ENCODE results near the gene PKP1. TPM values are rescaled to one million over a fixed set of nuclear protein-coding genes. Genes with fewer than 3 reads are reported as not detected.

Gene PKP1
- total and polyA plus RNA-seq, 2 donors (not counting 3 experiments of a cell fraction or from before 2014, with no cell fraction given): 0.01 TPM; not detected in 1

DNA sequence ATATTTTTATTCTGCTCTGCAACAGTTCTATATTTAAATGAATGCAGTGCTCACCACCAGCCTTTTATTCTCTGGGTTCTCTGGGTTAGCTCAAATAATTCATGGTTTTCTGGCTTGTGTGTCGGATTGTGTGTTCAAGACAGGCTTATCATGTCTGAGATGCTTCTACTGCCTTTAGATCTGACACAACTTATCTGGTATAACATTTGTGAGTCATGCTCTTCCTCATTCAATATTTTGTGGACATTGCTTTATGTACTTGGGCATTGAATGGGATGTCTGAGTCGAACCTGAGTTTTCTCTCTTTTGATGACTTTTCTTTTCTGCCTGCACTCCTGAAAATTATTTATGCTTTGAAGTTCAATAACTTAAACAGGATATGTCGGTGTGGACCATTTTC, 17.6 kb upstream of the PKP1 start:
- no peak overlapping the region for H2AFZ ChIP-seq (ENCODE audit: low read depth, low read length)
- intact Hi-C loops (cut with micrococcal nuclease) (no loop called here), dilution Hi-C loops (cut with MboI; ENCODE audit: extremely low pct_ligation_motif_present, low sequenced_read_pairs) (no loop called here)
- no TSS peak for BruUV-seq (replicated peaks)
- H3K4me1 ChIP-seq (ENCODE audit: control insufficient read depth, extremely low read depth, insufficient read depth, low read length): no peaks in the 10 kb centered on the region
- ChIA-PET POLR2A (no interaction called here), CTCF (interaction anchor here (0.6 to 2.3 kb wide), 8 partner anchors 13 to 207 kb away, joined by 3 to 7 read pairs (median 4); partner anchors contain the start of gene PKP1)
- no peaks in the 10 kb centered on the region for H4K20me1 ChIP-seq (replicated peaks; ENCODE audit: control insufficient read depth, extremely low read depth, insufficient read depth, low read length)
- H3K4me2 ChIP-seq (ENCODE audit: insufficient read depth, low read length): no peak overlapping the region
- no peak for DNase-seq (ENCODE audit: low read depth, low spot score)
- H3K9me1 ChIP-seq (replicated peaks; ENCODE audit: control insufficient read depth, extremely low read depth, insufficient read depth, low read length): no peaks in the 10 kb centered on the region
- H3K27ac ChIP-seq (ENCODE audit: insufficient read depth, low read depth, low read length): no peak overlapping the region
- H3K9ac ChIP-seq (replicated peaks; ENCODE audit: extremely low read depth, insufficient read depth, low read length): no peak overlapping the region
- no peak overlapping the region for H3K4me3 ChIP-seq (replicated peaks in 1 of 3; ENCODE audit: insufficient read depth in 1 of 3, low read depth in 1 of 3, low read length in 3 of 3)
- H3K27me3 ChIP-seq (ENCODE audit: control insufficient read depth in 2 of 2, insufficient read depth in 2 of 2, low read length in 2 of 2): peaks cover 2 to 10% of the 10 kb centered on the region in 2 experiments
- H3K79me2 ChIP-seq (ENCODE audit: control insufficient read depth, insufficient read depth, low read length): no peaks in the 10 kb centered on the region
- TF ChIP-seq CTCF (IDR thresholded peaks at IDR 0.05; ENCODE audit: extremely low read depth in 1 of 2, insufficient read depth in 1 of 2, low read depth in 1 of 2, low read length in 2 of 2) (no peak), FOS (IDR thresholded peaks at IDR 0.05; ENCODE audit: borderline replicate concordance, insufficient read depth, low read length) (peak; percentile 12)
- H3K9me3 ChIP-seq (replicated peaks; ENCODE audit: control insufficient read depth, insufficient read depth, low read length): no peaks in the 10 kb centered on the region
- H3K36me3 ChIP-seq (ENCODE audit: control insufficient read depth in 2 of 2, extremely low read depth in 1 of 2, insufficient read depth in 2 of 2, low read length in 2 of 2): no peaks in the 10 kb centered on the region
- FAIRE-seq: peak; percentile 12

DNA sequence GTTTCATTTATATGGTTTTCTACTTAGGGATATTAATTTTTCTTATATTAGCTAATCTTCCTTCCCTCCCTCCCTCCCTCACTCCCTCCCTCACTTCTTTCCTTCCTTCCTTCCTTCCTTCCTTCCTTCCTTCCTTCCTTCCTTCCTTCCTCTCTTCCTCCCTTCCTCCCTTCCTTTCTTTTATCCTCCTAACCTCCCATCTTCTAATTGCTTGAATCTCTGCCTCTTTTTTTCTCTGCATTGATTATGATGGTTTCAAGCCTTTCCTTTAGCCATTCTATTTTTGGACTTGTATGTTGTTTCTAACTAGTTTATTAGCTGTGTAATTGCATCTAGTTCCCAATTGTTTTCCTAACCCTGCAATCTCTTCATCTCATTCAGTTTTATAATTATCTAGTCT, 17.0 kb upstream of the PKP1 start:
- Histone ChIP-seq H3K9ac (replicated peaks; ENCODE audit: extremely low read depth, insufficient read depth, low read length) (no peak overlapping the region), H3K9me3 (replicated peaks; ENCODE audit: control insufficient read depth, insufficient read depth, low read length) (no peaks in the 10 kb centered on the region), H3K79me2 (ENCODE audit: control insufficient read depth, insufficient read depth, low read length) (no peaks in the 10 kb centered on the region), H3K36me3 (ENCODE audit: control insufficient read depth in 2 of 2, extremely low read depth in 1 of 2, insufficient read depth in 2 of 2, low read length in 2 of 2) (no peaks in the 10 kb centered on the region), H3K4me2 (ENCODE audit: insufficient read depth, low read length) (no peak overlapping the region), H3K9me1 (replicated peaks; ENCODE audit: control insufficient read depth, extremely low read depth, insufficient read depth, low read length) (no peaks in the 10 kb centered on the region), H4K20me1 (replicated peaks; ENCODE audit: control insufficient read depth, extremely low read depth, insufficient read depth, low read length) (no peaks in the 10 kb centered on the region), H3K4me3 (replicated peaks in 1 of 3; ENCODE audit: insufficient read depth in 1 of 3, low read depth in 1 of 3, low read length in 3 of 3) (no peak overlapping the region), H2AFZ (ENCODE audit: low read depth, low read length) (no peak overlapping the region), H3K27me3 (ENCODE audit: control insufficient read depth in 2 of 2, insufficient read depth in 2 of 2, low read length in 2 of 2) (peaks cover 0 to 4% of the 10 kb centered on the region in 2 experiments), H3K4me1 (ENCODE audit: control insufficient read depth, extremely low read depth, insufficient read depth, low read length) (no peaks in the 10 kb centered on the region), H3K27ac (ENCODE audit: insufficient read depth, low read depth, low read length) (no peak overlapping the region)
- dilution Hi-C loops (cut with MboI; ENCODE audit: extremely low pct_ligation_motif_present, low sequenced_read_pairs): no loop called here
- ChIA-PET CTCF (interaction anchor here (0.6 to 1.7 kb wide), 10 partner anchors 13 to 206 kb away, joined by 3 to 6 read pairs (median 4); partner anchors contain the start of gene PKP1), POLR2A (no interaction called here)
- no TSS peak for BruUV-seq (replicated peaks)
- DNase-seq (ENCODE audit: low read depth, low spot score): no peak
- no peak for FAIRE-seq
- intact Hi-C loops (cut with micrococcal nuclease): no loop called here
- TF ChIP-seq MYC (IDR thresholded peaks at IDR 0.05; ENCODE audit: low read depth, low read length): no peak
- TF ChIP-seq, protein P1, sequence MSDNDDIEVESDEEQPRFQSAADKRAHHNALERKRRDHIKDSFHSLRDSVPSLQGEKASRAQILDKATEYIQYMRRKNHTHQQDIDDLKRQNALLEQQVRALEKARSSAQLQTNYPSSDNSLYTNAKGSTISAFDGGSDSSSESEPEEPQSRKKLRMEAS (IDR thresholded peaks at IDR 0.05; ENCODE audit: insufficient read depth, insufficient read length): no peak
- no peak for TF ChIP-seq EZH2 (IDR thresholded peaks at IDR 0.05; ENCODE audit: borderline replicate concordance, low read depth, low read length, severe bottlenecking)
- no peak for TF ChIP-seq CTCF (IDR thresholded peaks at IDR 0.05; ENCODE audit: extremely low read depth in 1 of 2, insufficient read depth in 1 of 2, low read depth in 1 of 2, low read length in 2 of 2)
- no peak for TF ChIP-seq FOS (IDR thresholded peaks at IDR 0.05; ENCODE audit: borderline replicate concordance, insufficient read depth, low read length)
